Neural progenitor cell (in vitro differentiated cells): Measurements from ENCODE around the gene NPW. TPM values are rescaled to one million over a fixed set of nuclear protein-coding genes. Genes with fewer than 3 reads are reported as not detected.

Experiments
- DNase-seq: peaks from one replicate; pipeline ENCODE4 v3.0.0-alpha.2; 2016; ENCODE audit warnings: low spot score
- H2AFZ ChIP-seq: fragments of 200-600 bp; sonication (generic); replicated peaks from 2 replicates; pipeline ENCODE4 v1.6.1; 2016; ENCODE audit warnings: antibody characterized with exemption
- H3F3A ChIP-seq: fragments of 200-600 bp; sonication (generic); 2 replicates; pipeline ENCODE4 v1.6.1; 2016; ENCODE audit warnings: antibody characterized with exemption, low read depth
- H3K27ac ChIP-seq: fragments of 200-600 bp; sonication (generic); 2 replicates; pipeline ENCODE4 v1.5.1; 2016; ENCODE audit warnings: mild to moderate bottlenecking
- H3K27me3 ChIP-seq: fragments of 200-600 bp; sonication (generic); 2 replicates; pipeline ENCODE4 v1.6.1; 2016; ENCODE audit warnings: mild to moderate bottlenecking, moderate library complexity
- H3K36me3 ChIP-seq: fragments of 200-600 bp; sonication (generic); 2 replicates; pipeline ENCODE4 v1.5.1; 2016
- H3K4me1 ChIP-seq: fragments of 200-600 bp; sonication (generic); 2 replicates; pipeline ENCODE4 v1.6.1; 2016; ENCODE audit warnings: mixed run types
- H3K4me2 ChIP-seq: fragments of 200-600 bp; sonication (generic); 2 replicates; pipeline ENCODE4 v1.6.1; 2016
- H3K4me3 ChIP-seq: fragments of 200-600 bp; sonication (generic); 2 replicates; pipeline ENCODE4 v1.5.1; 2016
- H3K79me2 ChIP-seq: fragments of 200-600 bp; sonication (generic); 2 replicates; pipeline ENCODE4 v1.6.1; 2016; ENCODE audit warnings: low read depth
- H3K9ac ChIP-seq: fragments of 200-600 bp; sonication (generic); 2 replicates; pipeline ENCODE4 v1.6.1; 2016
- H3K9me3 ChIP-seq: fragments of 200-600 bp; sonication (generic); 2 replicates; pipeline ENCODE4 v1.5.1; 2016; ENCODE audit warnings: low read depth
- H4K20me1 ChIP-seq: fragments of 200-600 bp; sonication (generic); 2 replicates; pipeline ENCODE4 v1.6.1; 2016; ENCODE audit warnings: low read depth
- H3K27ac Mint-ChIP-seq: 3 replicates; pipeline ENCODE4 v1.8.0; 2021; ENCODE audit warnings: mixed read lengths
- H3K27me3 Mint-ChIP-seq: 2 replicates; pipeline ENCODE4 v1.8.0; 2022; ENCODE audit warnings: low read depth, mild to moderate bottlenecking, inconsistent platforms, moderate library complexity, mixed read lengths; ENCODE audit not compliant: insufficient read depth
- H3K36me3 Mint-ChIP-seq: 3 replicates; pipeline ENCODE4 v1.8.0; 2021; ENCODE audit warnings: mixed read lengths
- H3K4me1 Mint-ChIP-seq: 3 replicates; pipeline ENCODE4 v1.8.0; 2021; ENCODE audit warnings: mixed read lengths
- H3K4me3 Mint-ChIP-seq: 3 replicates; pipeline ENCODE4 v1.8.0; 2021; ENCODE audit warnings: mild to moderate bottlenecking, moderate library complexity, mixed read lengths
- H3K9me3 Mint-ChIP-seq: 3 replicates; pipeline ENCODE4 v1.8.0; 2020; ENCODE audit warnings: mixed read lengths
- EZH2 ChIP-seq: fragments of 200-600 bp; sonication (generic); IDR thresholded peaks from 2 replicates; pipeline ENCODE4 v1.6.1; 2017; ENCODE audit warnings: antibody characterized with exemption, mild to moderate bottlenecking, moderate library complexity
- EZH2phosphoT487 ChIP-seq: fragments of 200-600 bp; sonication (generic); IDR thresholded peaks from 2 replicates; pipeline ENCODE4 v1.6.1; 2017; ENCODE audit warnings: antibody characterized with exemption
- total RNA-seq: library from RNA; depleted of rRNA; stranded (reverse); fragments of >200 nt; gene quantifications from 2 replicates; pipeline ENCODE4 v1.2.3, GENCODE V29; 2015; ENCODE audit warnings: low replicate concordance
- TF ChIP-seq, protein P1 (sequence below): fragments of 200-600 bp; sonication (generic); IDR thresholded peaks from 2 replicates; pipeline ENCODE4 v1.5.1; 2017; ENCODE audit warnings: antibody characterized with exemption, mild to moderate bottlenecking

The NPW gene
- total RNA-seq, 1 donor from 2014 or later, result not detected

DNA sequence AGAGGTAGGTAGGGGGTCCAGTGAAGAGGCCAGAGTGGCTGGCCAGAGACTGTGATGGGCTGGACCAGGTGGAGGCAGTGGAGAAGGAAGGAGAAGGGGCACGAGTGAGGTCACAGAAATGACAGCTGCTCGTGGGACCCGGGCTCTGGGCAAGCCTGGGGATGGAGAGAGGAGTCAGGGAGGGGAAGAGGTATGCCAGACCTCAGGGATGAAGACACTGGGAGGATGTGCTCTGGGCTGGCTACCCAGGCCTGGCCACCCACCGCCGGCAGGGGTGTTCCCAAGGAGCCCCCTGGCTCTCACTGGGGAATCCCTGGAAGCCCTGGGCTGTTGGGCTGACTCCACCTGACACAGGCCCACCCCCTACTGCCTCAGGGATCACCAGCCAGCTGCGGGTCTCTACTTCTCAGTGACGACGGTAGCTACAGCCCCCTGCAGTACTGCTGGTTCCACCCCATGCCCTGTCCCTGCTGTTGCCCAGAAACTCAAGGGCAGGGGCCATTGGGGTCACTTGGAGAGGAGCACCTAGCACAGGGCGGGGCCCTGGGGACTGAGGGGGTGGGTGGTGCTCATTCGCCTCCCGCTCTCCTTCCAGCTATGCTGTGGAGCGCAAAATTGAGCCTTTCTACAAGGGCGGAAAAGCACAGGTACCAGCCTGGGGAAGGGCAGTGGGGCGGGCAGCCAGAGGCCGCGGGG is 46.0 kb upstream of the NPW start:
- Histone ChIP-seq H3K79me2 (peaks cover 25% of the 10 kb centered on the region), H4K20me1 (peaks cover 27% of the 10 kb centered on the region), H3K4me2 (no peak overlapping the region), H3K27me3 (peaks cover 9% of the 10 kb centered on the region), H3K9ac (no peak overlapping the region), H3K4me1 (peaks cover 4% of the 10 kb centered on the region), H3K9me3 (no peaks in the 10 kb centered on the region), H3K27ac (no peak overlapping the region), H3F3A (peaks cover 4% of the 10 kb centered on the region), H3K4me3 (no peak overlapping the region), H3K36me3 (no peaks in the 10 kb centered on the region), H2AFZ (no peak overlapping the region)
- DNase-seq, result no peak
- Mint-ChIP-seq H3K27ac (no peak overlapping the region), H3K36me3 (peaks cover 3% of the 10 kb centered on the region), H3K4me3 (peak overlapping the region; percentile 95), H3K4me1 (peaks cover 18% of the 10 kb centered on the region), H3K9me3 (no peaks in the 10 kb centered on the region), H3K27me3 (peaks cover 4% of the 10 kb centered on the region)
- TF ChIP-seq EZH2 (no peak), EZH2phosphoT487 (no peak)
- TF ChIP-seq, protein P1, sequence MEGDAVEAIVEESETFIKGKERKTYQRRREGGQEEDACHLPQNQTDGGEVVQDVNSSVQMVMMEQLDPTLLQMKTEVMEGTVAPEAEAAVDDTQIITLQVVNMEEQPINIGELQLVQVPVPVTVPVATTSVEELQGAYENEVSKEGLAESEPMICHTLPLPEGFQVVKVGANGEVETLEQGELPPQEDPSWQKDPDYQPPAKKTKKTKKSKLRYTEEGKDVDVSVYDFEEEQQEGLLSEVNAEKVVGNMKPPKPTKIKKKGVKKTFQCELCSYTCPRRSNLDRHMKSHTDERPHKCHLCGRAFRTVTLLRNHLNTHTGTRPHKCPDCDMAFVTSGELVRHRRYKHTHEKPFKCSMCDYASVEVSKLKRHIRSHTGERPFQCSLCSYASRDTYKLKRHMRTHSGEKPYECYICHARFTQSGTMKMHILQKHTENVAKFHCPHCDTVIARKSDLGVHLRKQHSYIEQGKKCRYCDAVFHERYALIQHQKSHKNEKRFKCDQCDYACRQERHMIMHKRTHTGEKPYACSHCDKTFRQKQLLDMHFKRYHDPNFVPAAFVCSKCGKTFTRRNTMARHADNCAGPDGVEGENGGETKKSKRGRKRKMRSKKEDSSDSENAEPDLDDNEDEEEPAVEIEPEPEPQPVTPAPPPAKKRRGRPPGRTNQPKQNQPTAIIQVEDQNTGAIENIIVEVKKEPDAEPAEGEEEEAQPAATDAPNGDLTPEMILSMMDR, result no peak

DNA sequence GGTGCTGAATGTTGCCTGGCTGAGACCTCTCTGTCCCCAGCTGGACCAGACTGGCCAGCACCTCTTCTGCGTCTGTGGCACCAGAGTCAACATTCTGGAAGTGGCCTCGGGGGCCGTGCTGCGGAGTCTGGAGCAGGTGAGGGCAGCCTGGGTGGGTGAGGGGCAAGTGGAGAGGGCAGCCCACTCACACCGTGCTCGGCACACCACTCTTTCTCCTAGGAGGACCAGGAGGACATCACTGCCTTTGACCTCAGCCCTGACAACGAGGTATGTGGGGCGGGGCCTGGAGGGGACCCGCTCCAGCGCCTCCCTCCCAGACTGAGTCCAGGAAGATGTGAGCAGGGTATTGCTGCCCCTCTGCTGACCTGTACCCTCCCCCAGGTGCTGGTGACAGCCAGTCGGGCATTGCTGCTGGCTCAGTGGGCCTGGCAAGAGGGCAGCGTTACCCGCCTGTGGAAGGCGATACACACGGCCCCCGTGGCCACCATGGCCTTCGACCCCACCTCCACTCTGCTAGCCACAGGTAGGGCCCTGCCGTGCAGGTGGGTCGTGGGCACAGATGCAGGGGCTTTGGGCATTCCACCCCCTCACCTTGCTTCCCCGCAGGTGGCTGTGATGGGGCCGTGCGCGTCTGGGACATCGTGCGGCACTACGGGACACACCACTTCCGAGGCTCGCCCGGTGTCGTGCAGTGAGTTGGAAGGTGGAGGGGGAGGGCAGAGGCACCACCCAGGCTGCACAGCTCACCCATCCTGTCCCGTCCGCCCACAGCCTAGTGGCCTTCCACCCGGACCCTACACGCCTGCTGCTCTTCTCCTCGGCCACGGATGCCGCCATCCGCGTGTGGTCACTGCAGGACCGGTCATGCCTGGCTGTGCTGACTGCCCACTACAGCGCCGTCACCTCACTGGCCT is 45.2 kb upstream of the NPW start:
- peaks cover 11% of the 10 kb centered on the region for H3K4me1 ChIP-seq
- Mint-ChIP-seq H3K4me1 (peaks cover 18% of the 10 kb centered on the region), H3K27ac (no peak overlapping the region), H3K36me3 (peaks cover 3% of the 10 kb centered on the region), H3K27me3 (peaks cover 4% of the 10 kb centered on the region), H3K4me3 (peak overlapping the region; percentile 41), H3K9me3 (no peaks in the 10 kb centered on the region)
- H4K20me1 ChIP-seq, result peaks cover 35% of the 10 kb centered on the region
- H3K4me2 ChIP-seq, result no peak overlapping the region
- no peaks in the 10 kb centered on the region for H3K36me3 ChIP-seq
- H3K27me3 ChIP-seq, result peaks cover 17% of the 10 kb centered on the region
- no peak overlapping the region for H2AFZ ChIP-seq
- no peak overlapping the region for H3K4me3 ChIP-seq
- H3F3A ChIP-seq, result peaks cover 5% of the 10 kb centered on the region
- DNase-seq, result no peak
- H3K27ac ChIP-seq, result no peak overlapping the region
- no peak overlapping the region for H3K9ac ChIP-seq
- H3K9me3 ChIP-seq, result no peaks in the 10 kb centered on the region
- H3K79me2 ChIP-seq, result peaks cover 25% of the 10 kb centered on the region
- no peak for TF ChIP-seq EZH2phosphoT487
- TF ChIP-seq EZH2, result no peak
- TF ChIP-seq, protein P1, result no peak

DNA sequence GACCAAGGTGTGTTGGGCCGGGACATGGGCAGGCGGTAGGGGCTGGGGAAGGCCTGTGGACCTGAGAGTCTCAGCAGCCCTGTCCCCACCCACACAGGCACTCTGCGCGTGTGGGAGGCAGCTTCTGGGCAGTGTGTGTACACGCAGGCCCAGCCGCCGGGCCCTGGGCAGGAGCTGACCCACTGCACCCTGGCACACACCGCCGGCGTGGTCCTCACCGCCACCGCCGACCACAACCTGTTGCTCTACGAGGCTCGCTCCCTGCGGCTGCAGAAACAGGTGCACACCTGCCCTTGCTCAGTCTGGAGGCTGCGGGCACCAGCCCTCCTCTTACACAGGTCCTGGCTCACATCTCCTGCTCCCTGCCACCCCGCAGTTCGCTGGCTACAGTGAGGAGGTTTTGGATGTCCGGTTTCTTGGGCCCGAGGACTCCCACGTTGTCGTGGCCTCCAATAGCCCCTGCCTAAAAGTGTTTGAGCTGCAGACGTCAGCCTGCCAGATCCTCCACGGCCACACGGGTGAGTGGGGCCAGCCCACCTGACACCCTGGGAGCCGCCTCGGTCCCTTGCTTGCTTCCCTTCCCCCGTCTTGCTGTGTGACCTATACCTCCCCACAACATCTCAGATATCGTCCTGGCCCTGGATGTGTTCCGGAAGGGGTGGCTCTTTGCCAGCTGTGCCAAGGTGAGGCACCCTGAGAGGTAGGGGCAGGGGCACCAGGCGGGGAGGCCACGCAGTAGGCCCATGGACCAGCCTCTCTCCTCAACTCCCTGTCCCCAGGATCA is 44.0 kb upstream of the NPW start:
- TF ChIP-seq EZH2phosphoT487 (no peak), EZH2 (no peak)
- TF ChIP-seq, protein P1, result no peak
- H3K4me2 ChIP-seq, result no peak overlapping the region
- no peak overlapping the region for H2AFZ ChIP-seq
- Mint-ChIP-seq H3K27ac (no peak overlapping the region), H3K27me3 (peaks cover 9% of the 10 kb centered on the region), H3K9me3 (no peaks in the 10 kb centered on the region), H3K4me3 (peak overlapping the region; percentile 48), H3K36me3 (peaks cover 3% of the 10 kb centered on the region), H3K4me1 (peaks cover 18% of the 10 kb centered on the region)
- no peaks in the 10 kb centered on the region for H3K9me3 ChIP-seq
- peaks cover 6% of the 10 kb centered on the region for H3F3A ChIP-seq
- DNase-seq, result no peak
- H3K9ac ChIP-seq, result no peak overlapping the region
- H4K20me1 ChIP-seq, result peaks cover 47% of the 10 kb centered on the region
- H3K36me3 ChIP-seq, result no peaks in the 10 kb centered on the region
- H3K4me1 ChIP-seq, result peaks cover 20% of the 10 kb centered on the region
- no peak overlapping the region for H3K27ac ChIP-seq
- H3K4me3 ChIP-seq, result no peak overlapping the region
- H3K27me3 ChIP-seq, result peaks cover 29% of the 10 kb centered on the region
- H3K79me2 ChIP-seq, result peaks cover 25% of the 10 kb centered on the region
